ENCODE data around the gene P2RY12.

- TF ChIP-seq, protein P1, sequence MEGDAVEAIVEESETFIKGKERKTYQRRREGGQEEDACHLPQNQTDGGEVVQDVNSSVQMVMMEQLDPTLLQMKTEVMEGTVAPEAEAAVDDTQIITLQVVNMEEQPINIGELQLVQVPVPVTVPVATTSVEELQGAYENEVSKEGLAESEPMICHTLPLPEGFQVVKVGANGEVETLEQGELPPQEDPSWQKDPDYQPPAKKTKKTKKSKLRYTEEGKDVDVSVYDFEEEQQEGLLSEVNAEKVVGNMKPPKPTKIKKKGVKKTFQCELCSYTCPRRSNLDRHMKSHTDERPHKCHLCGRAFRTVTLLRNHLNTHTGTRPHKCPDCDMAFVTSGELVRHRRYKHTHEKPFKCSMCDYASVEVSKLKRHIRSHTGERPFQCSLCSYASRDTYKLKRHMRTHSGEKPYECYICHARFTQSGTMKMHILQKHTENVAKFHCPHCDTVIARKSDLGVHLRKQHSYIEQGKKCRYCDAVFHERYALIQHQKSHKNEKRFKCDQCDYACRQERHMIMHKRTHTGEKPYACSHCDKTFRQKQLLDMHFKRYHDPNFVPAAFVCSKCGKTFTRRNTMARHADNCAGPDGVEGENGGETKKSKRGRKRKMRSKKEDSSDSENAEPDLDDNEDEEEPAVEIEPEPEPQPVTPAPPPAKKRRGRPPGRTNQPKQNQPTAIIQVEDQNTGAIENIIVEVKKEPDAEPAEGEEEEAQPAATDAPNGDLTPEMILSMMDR (IDR thresholded peaks at IDR 0.05; ENCODE audit: control extremely low read depth in 1 of 3, insufficient read depth in 1 of 3, low read depth in 1 of 3, low read length in 3 of 3): no peak
- no peak for TF ChIP-seq YY1 (IDR thresholded peaks at IDR 0.05; ENCODE audit: low read depth, low read length)
- no peak for TF ChIP-seq POLR2AphosphoS5 (IDR thresholded peaks at IDR 0.05; ENCODE audit: low read depth, low read length)
Observed at GRCh38 chr3:151330379-151330778, 54.2 kb downstream of the P2RY12 start.

Data from H1 (cell line).